ENCODE results near the gene MLLT1.

- TF ChIP-seq, protein P1, sequence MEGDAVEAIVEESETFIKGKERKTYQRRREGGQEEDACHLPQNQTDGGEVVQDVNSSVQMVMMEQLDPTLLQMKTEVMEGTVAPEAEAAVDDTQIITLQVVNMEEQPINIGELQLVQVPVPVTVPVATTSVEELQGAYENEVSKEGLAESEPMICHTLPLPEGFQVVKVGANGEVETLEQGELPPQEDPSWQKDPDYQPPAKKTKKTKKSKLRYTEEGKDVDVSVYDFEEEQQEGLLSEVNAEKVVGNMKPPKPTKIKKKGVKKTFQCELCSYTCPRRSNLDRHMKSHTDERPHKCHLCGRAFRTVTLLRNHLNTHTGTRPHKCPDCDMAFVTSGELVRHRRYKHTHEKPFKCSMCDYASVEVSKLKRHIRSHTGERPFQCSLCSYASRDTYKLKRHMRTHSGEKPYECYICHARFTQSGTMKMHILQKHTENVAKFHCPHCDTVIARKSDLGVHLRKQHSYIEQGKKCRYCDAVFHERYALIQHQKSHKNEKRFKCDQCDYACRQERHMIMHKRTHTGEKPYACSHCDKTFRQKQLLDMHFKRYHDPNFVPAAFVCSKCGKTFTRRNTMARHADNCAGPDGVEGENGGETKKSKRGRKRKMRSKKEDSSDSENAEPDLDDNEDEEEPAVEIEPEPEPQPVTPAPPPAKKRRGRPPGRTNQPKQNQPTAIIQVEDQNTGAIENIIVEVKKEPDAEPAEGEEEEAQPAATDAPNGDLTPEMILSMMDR (IDR thresholded peaks at IDR 0.05) = no peak
- TF ChIP-seq POLR2A (IDR thresholded peaks at IDR 0.05; ENCODE audit: low read depth) (no peak), POLR2AphosphoS5 (IDR thresholded peaks at IDR 0.05) (no peak), EP300 (IDR thresholded peaks at IDR 0.05) (no peak)
Measured at GRCh38 chr19:6161271-6161850, 118.4 kb downstream of the MLLT1 start.
